ENCODE results near the gene PECR. TPM values are rescaled to one million over a fixed set of nuclear protein-coding genes. Genes with fewer than 3 reads are reported as not detected.

Gene PECR
- total RNA-seq, 1 donor from 2014 or later = 18.9 TPM

DNA sequence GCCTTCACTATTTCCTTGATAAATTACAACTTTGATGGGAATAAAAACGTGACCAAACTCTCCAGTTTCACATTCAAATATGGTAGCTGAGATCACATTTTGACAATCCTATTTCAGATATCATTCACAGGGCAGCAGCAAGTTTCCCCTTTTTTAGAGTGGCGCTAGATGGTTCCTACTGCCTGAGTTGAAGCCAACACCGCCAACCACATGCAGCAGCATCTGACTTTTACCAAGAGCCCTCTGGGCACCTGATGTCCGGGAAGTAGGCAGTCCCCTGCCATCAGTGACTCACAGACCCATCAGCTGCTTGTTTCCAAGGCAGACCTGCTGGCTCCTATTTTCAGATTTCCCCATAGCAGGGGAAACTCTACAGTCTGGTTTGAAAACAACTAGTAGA, 64.2 kb downstream of the PECR start:
- TF ChIP-seq CTCF (IDR thresholded peaks at IDR 0.05) = no peak
- Histone ChIP-seq H3K4me1 (peaks cover 6% of the 10 kb centered on the region), H3K4me3 (no peak overlapping the region), H3K27ac (no peak overlapping the region), H3K36me3 (no peaks in the 10 kb centered on the region), H3K27me3 (no peaks in the 10 kb centered on the region), H3K9me3 (no peaks in the 10 kb centered on the region)
- intact Hi-C loops (cut with DNase I) = no loop called here
- no peak for DNase-seq
- no peak for ATAC-seq

- ATAC-seq = no peak
- Histone ChIP-seq H3K4me3 (no peak overlapping the region), H3K9me3 (no peaks in the 10 kb centered on the region), H3K36me3 (no peaks in the 10 kb centered on the region), H3K4me1 (peaks cover 6% of the 10 kb centered on the region), H3K27ac (no peak overlapping the region), H3K27me3 (no peaks in the 10 kb centered on the region)
- DNase-seq = no peak
- intact Hi-C loops (cut with DNase I) = no loop called here
- no peak for TF ChIP-seq CTCF (IDR thresholded peaks at IDR 0.05)
Measured at GRCh38 chr2:216016581-216016980, 65.0 kb downstream of the PECR start.

DNA sequence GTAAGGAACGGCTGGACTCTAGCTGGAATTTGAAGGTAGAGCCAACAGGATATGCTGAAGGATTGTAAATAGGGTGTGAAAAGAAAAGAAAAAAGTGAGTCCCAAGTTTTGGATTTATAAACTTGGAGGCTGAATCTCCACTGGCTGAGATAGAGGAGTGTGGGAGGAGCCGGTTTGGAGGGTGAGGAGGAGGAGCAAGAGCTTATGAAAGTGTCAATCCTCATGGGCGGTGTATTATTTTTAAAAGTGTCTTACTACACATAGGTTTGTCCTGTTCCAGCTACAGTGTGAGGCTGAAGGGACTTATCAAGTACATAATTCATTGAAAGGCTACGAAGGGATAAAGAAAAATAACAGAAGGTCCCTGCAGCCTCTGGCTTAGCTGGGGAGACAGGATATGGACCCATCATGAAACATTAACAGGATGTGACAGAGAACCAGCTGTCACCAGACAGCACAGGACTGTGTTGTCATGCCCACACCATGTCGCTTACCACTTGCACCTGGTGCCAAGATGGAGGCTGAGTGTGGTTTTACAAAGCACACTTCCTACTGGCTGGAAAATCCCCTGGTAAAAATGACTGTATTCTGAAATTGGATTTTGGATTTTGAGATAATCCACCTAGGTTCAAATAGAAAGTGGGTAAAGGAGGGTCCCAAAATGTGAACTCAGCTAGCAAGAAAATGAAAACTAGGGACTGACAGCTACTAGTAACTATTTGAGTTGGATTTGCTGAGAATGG, 65.7 kb downstream of the PECR start:
- Histone ChIP-seq H3K27ac (no peak overlapping the region), H3K4me3 (no peak overlapping the region), H3K9me3 (no peaks in the 10 kb centered on the region), H3K27me3 (no peaks in the 10 kb centered on the region), H3K36me3 (no peaks in the 10 kb centered on the region), H3K4me1 (peaks cover 6% of the 10 kb centered on the region)
- DNase-seq (no peak), ATAC-seq (no peak)
- intact Hi-C loops (cut with DNase I) = no loop called here
- TF ChIP-seq CTCF (IDR thresholded peaks at IDR 0.05) = no peak

DNA sequence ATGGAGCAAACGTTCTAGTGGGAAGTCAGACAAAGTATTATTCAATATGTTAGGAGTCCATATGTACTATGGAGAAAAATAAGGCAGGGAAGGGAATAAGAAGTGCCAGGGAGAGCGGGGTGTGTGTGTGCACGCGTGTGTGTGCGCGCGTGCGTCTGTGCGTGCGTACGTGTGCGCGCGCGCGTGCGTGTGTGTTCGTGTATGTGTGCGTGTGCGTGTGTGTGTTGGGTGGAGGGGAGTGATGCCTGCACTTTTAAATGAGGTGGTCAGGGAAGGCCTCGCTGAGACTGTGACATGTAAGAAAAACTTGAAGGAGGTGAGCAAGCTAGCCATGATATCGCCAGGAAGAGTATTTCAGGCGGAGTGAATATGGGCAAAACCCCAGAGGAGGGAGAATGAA, 66.6 kb downstream of the PECR start:
- ATAC-seq = no peak

GRCh38 chr2:216014006-216014405, 67.6 kb downstream of the PECR start:
- no peaks in the 10 kb centered on the region for H3K36me3 ChIP-seq
- intact Hi-C loops (cut with DNase I) = no loop called here
- H3K4me1 ChIP-seq = peaks cover 6% of the 10 kb centered on the region
- DNase-seq (no peak), ATAC-seq (no peak)
- H3K4me3 ChIP-seq = no peak overlapping the region
- H3K27me3 ChIP-seq = no peaks in the 10 kb centered on the region
- no peaks in the 10 kb centered on the region for H3K9me3 ChIP-seq
- no peak overlapping the region for H3K27ac ChIP-seq
- TF ChIP-seq CTCF (IDR thresholded peaks at IDR 0.05) = no peak

More for the DNA sequence above, 66.6 kb downstream of the PECR start:
- intact Hi-C loops (cut with DNase I) = no loop called here
- no peaks in the 10 kb centered on the region for H3K36me3 ChIP-seq
- H3K4me1 ChIP-seq = peaks cover 6% of the 10 kb centered on the region
- H3K27ac ChIP-seq = no peak overlapping the region
- no peaks in the 10 kb centered on the region for H3K9me3 ChIP-seq
- no peaks in the 10 kb centered on the region for H3K27me3 ChIP-seq
- no peak for TF ChIP-seq CTCF (IDR thresholded peaks at IDR 0.05)
- DNase-seq = no peak
- no peak overlapping the region for H3K4me3 ChIP-seq

All from upper lobe of right lung (tissue), 1 donor.